D721Med (cell line): ENCODE measurements around the gene LSG1.

Experiments
- DNase-seq: peaks from one replicate; pipeline ENCODE4 v3.0.0; 2011; ENCODE audit warnings: low spot score; ENCODE audit not compliant: insufficient read length
- FAIRE-seq: peaks from 2 replicates; lab custom pipeline; 2011; peaks lifted over from hg19 to GRCh38; lab: Jason Lieb, UNC
- CTCF ChIP-seq: IDR thresholded peaks from 2 replicates; pipeline ENCODE4 v1.5.1; 2012; ENCODE audit warnings: mild to moderate bottlenecking, control low read depth; ENCODE audit not compliant: insufficient read depth; ENCODE audit errors: missing control alignments

Gene LSG1

GRCh38 chr3:194619741-194620140 is 52.2 kb downstream of the LSG1 start:
- TF ChIP-seq CTCF, result no peak
- no peak for FAIRE-seq

GRCh38 chr3:194618858-194619608 is 53.0 kb downstream of the LSG1 start:
- DNase-seq, result no peak
- FAIRE-seq, result no peak
- no peak for TF ChIP-seq CTCF

More at GRCh38 chr3:194619741-194620140, 52.2 kb downstream of the LSG1 start:
- DNase-seq, result no peak

GRCh38 chr3:194617827-194618226 is 54.2 kb downstream of the LSG1 start:
- DNase-seq, result no peak
- no peak for FAIRE-seq
- TF ChIP-seq CTCF, result no peak

- no peak for TF ChIP-seq CTCF
- DNase-seq (no peak), FAIRE-seq (no peak)
Measured at GRCh38 chr3:194617143-194617671, 54.8 kb downstream of the LSG1 start.

GRCh38 chr3:194615226-194615625 is 56.8 kb downstream of the LSG1 start:
- DNase-seq, result no peak
- TF ChIP-seq CTCF, result no peak
- no peak for FAIRE-seq

GRCh38 chr3:194612221-194612620 is 59.8 kb downstream of the LSG1 start:
- DNase-seq (no peak), FAIRE-seq (no peak)
- no peak for TF ChIP-seq CTCF

GRCh38 chr3:194610689-194611088 is 61.3 kb downstream of the LSG1 start:
- FAIRE-seq (no peak), DNase-seq (no peak)
- no peak for TF ChIP-seq CTCF
